ENCODE data around the gene IL16. TPM values are rescaled to one million over a fixed set of nuclear protein-coding genes. Genes with fewer than 3 reads are reported as not detected.

The IL16 gene
- total RNA-seq, 2 donors from 2014 or later: 58.0 to 95.0 TPM

DNA sequence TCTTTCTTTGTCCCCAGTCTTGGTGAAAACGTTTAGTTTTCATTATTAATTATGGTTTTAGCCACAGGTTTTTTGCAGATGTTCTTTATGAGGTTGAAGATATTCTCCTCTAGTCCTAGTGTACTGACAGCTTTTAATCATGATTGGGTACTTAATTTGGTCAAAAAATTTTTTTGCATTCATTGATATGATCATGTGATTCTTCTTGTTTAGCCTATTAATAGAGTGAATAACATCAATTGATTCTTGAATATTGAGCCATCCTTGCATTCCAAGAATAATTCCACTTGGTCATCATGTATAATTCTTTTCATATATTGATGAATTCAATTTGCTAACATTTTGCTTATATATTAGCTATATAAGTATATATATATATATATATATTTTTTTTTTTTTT is 46.1 kb downstream of the IL16 start:
- no peak overlapping the region for H3K27ac Mint-ChIP-seq
- no peaks in the 10 kb centered on the region for H3K4me1 Mint-ChIP-seq
- no peak for ATAC-seq (replicated peaks)
- peaks cover 19% of the 10 kb centered on the region for H3K9me3 Mint-ChIP-seq
- no peaks in the 10 kb centered on the region for H3K27me3 Mint-ChIP-seq
- H3K36me3 Mint-ChIP-seq (ENCODE audit: low read depth): no peaks in the 10 kb centered on the region
- no peak overlapping the region for H3K4me3 Mint-ChIP-seq

DNA sequence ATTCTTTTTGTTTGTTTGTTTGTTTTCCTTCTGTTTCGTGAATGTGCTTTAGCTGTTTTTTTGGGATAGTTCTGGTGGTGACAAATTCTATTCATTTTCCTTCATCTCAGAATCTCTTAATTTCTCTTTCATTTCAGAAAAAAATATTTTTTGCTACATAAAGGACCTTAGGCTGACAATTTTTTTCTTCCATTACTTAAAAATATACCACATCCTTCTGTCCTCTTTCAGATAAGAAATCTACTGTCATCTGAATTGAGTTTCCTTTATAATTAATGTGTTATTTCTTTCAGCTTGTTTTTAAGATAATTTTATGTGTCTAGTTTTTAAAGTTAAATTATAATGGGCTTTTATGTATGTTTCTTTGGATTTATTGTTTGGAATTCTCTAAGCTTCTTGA is 47.6 kb downstream of the IL16 start:
- H3K27ac Mint-ChIP-seq: no peak overlapping the region
- no peaks in the 10 kb centered on the region for H3K4me1 Mint-ChIP-seq
- H3K27me3 Mint-ChIP-seq: peaks cover 3% of the 10 kb centered on the region
- no peak for ATAC-seq (replicated peaks)
- H3K4me3 Mint-ChIP-seq: no peak overlapping the region
- H3K36me3 Mint-ChIP-seq (ENCODE audit: low read depth): no peaks in the 10 kb centered on the region
- H3K9me3 Mint-ChIP-seq: peaks cover 19% of the 10 kb centered on the region

DNA sequence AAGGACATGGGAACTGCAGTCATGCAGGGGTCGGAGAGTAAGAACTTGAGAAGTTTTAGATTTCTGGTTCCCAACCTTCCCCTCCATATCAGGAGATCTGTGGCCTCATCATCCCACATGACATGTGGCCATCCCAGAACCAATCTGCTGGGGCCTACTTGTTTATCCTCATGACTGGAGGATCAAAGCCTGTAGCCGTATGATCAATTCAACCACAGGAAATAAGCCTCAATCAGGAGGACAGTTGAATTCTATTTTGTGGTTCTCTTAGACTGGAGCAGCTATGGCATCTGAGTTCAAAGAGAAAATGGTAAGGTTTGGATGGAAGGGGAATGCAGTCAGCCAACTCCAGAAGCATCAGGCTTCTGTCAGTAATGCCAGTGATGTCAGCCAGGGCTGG is 57.2 kb downstream of the IL16 start:
- no peak for ATAC-seq (replicated peaks)
- H3K4me3 Mint-ChIP-seq: no peak overlapping the region
- H3K4me1 Mint-ChIP-seq: no peaks in the 10 kb centered on the region
- H3K9me3 Mint-ChIP-seq: no peaks in the 10 kb centered on the region
- peaks cover 44% of the 10 kb centered on the region for H3K27me3 Mint-ChIP-seq
- no peak overlapping the region for H3K27ac Mint-ChIP-seq
- no peaks in the 10 kb centered on the region for H3K36me3 Mint-ChIP-seq (ENCODE audit: low read depth)

- H3K27ac Mint-ChIP-seq: no peak overlapping the region
- H3K4me1 Mint-ChIP-seq: no peaks in the 10 kb centered on the region
- H3K4me3 Mint-ChIP-seq: no peak overlapping the region
- H3K36me3 Mint-ChIP-seq (ENCODE audit: low read depth): no peaks in the 10 kb centered on the region
- ATAC-seq (replicated peaks): no peak
- no peaks in the 10 kb centered on the region for H3K9me3 Mint-ChIP-seq
- peaks cover 48% of the 10 kb centered on the region for H3K27me3 Mint-ChIP-seq
Observed at GRCh38 chr15:81254277-81254915, 57.7 kb downstream of the IL16 start.

DNA sequence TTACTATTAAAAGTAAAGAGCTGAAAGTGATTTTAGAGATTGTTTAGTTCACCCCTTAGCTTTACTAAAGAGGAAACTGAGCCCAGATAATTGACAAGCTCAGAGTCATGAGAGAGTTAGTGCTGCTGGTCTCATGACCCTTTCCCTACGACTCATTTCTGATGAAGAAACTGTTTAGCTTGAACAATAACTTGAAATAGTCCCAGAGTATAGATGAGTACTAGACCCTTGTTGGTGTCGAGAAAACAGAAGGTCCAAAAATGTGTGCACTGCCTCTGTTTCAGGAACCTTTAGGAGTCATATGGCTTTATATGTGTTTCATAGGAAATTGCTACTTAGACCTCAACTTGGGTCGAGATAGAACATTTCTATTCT is 58.2 kb downstream of the IL16 start:
- Mint-ChIP-seq H3K36me3 (ENCODE audit: low read depth) (no peaks in the 10 kb centered on the region), H3K27me3 (peaks cover 48% of the 10 kb centered on the region), H3K9me3 (no peaks in the 10 kb centered on the region), H3K27ac (no peak overlapping the region), H3K4me1 (no peaks in the 10 kb centered on the region), H3K4me3 (no peak overlapping the region)
- no peak for ATAC-seq (replicated peaks)

DNA sequence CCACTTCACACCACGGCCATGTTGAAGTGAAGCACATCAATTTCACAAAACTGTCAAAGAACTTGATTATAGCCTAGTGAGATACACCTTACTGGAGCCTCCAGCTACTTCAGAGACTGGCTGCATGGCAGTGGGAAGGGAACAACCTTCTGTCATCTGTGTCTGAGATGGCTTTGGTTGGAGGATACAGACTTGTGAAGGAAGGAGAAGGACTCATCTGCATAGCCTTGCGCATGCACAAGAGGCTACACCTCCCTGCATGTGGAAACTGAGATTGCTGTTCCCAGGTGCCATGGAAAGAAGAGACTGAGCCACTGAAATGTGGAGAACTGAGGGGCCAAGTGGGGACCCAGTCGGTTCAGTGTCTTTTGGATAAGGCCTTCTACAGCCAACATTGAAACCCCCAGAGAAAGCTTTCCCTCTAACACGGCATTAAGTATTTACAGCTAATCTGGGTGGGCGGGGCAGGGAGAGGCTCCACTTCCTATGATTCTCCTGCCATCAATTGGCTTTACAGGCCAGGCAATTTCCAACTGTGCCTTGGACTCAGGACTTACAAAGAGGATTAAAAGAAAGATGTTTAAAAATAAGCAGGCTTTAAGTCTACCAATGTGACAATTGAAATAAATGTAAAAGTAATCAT is 58.8 kb downstream of the IL16 start:
- no peak overlapping the region for H3K4me3 Mint-ChIP-seq
- ATAC-seq (replicated peaks): no peak
- no peaks in the 10 kb centered on the region for H3K9me3 Mint-ChIP-seq
- H3K4me1 Mint-ChIP-seq: no peaks in the 10 kb centered on the region
- H3K36me3 Mint-ChIP-seq (ENCODE audit: low read depth): no peaks in the 10 kb centered on the region
- peaks cover 45% of the 10 kb centered on the region for H3K27me3 Mint-ChIP-seq
- no peak overlapping the region for H3K27ac Mint-ChIP-seq

DNA sequence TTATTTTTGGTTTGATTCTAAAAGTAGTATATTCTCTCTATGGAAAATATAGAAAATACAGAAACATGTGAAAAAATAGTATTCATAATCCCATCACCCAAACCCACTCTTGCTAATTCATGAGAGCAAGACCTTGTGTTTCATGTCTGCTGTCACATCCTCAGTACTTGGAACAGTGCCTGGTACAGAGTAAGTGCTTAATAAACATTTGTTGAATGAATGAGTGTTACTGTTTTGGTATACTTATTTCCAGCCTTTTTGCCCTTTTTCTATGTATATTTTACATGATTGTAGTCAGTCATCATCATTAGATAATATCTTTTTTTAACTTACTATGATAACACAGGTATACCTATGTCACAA is 59.3 kb downstream of the IL16 start:
- Mint-ChIP-seq H3K36me3 (ENCODE audit: low read depth) (no peaks in the 10 kb centered on the region), H3K27me3 (peaks cover 42% of the 10 kb centered on the region), H3K9me3 (no peaks in the 10 kb centered on the region), H3K4me3 (no peak overlapping the region), H3K4me1 (no peaks in the 10 kb centered on the region), H3K27ac (no peak overlapping the region)
- ATAC-seq (replicated peaks): no peak

DNA sequence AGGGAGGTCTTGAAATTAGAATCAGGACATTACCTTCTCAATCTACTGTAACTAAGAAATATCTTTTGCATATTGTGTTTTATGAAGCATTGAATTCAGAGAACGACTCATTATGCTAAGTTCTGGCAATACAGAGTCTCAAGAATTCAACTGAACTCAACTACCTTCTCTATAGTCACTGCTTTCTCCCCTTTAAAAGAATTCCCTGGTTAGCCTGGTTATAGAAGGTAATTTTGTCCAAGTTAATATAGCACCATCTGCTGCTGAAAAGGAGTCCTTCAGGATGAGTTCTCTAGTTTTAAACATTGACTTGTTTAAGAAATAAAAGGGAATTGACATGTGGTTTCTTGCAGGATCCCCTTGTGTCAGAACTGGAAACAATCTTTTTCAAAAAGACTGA is 60.2 kb downstream of the IL16 start:
- no peaks in the 10 kb centered on the region for H3K9me3 Mint-ChIP-seq
- no peaks in the 10 kb centered on the region for H3K4me1 Mint-ChIP-seq
- no peak overlapping the region for H3K4me3 Mint-ChIP-seq
- peaks cover 35% of the 10 kb centered on the region for H3K27me3 Mint-ChIP-seq
- no peaks in the 10 kb centered on the region for H3K36me3 Mint-ChIP-seq (ENCODE audit: low read depth)
- no peak for ATAC-seq (replicated peaks)
- H3K27ac Mint-ChIP-seq: no peak overlapping the region

DNA sequence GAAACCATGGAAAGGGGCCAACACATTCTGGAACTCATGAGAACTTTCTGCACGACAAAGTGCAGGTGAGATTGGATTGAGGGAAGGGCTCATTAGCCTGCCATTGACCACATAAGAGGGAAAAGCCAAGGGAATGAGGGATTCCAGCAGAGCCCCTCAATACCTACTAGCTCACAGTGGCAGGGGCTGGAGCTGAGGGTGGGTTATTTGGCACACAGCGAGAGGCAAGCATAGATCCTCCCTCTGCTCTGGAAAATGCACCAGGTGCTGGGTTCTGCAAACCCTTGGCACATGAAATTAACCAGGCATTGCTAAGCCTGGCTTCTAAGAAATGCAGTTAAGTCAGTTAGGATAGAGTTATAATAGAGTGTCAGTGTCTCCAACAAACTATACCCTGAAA is 60.8 kb downstream of the IL16 start:
- no peak for ATAC-seq (replicated peaks)
- no peak overlapping the region for H3K27ac Mint-ChIP-seq
- H3K4me3 Mint-ChIP-seq: no peak overlapping the region
- peaks cover 30% of the 10 kb centered on the region for H3K27me3 Mint-ChIP-seq
- no peaks in the 10 kb centered on the region for H3K36me3 Mint-ChIP-seq (ENCODE audit: low read depth)
- no peaks in the 10 kb centered on the region for H3K4me1 Mint-ChIP-seq
- no peaks in the 10 kb centered on the region for H3K9me3 Mint-ChIP-seq

GRCh38 chr15:81258455-81258854 is 61.8 kb downstream of the IL16 start:
- Mint-ChIP-seq H3K36me3 (ENCODE audit: low read depth) (no peaks in the 10 kb centered on the region), H3K9me3 (no peaks in the 10 kb centered on the region), H3K4me1 (no peaks in the 10 kb centered on the region), H3K27me3 (peaks cover 23% of the 10 kb centered on the region), H3K27ac (no peak overlapping the region), H3K4me3 (no peak overlapping the region)
- no peak for ATAC-seq (replicated peaks)

- no peak for ATAC-seq (replicated peaks)
- Mint-ChIP-seq H3K9me3 (no peaks in the 10 kb centered on the region), H3K4me3 (no peak overlapping the region), H3K27me3 (peaks cover 24% of the 10 kb centered on the region), H3K36me3 (ENCODE audit: low read depth) (no peaks in the 10 kb centered on the region), H3K4me1 (no peaks in the 10 kb centered on the region), H3K27ac (no peak overlapping the region)
Observed at GRCh38 chr15:81259760-81260298, 63.1 kb downstream of the IL16 start.

DNA sequence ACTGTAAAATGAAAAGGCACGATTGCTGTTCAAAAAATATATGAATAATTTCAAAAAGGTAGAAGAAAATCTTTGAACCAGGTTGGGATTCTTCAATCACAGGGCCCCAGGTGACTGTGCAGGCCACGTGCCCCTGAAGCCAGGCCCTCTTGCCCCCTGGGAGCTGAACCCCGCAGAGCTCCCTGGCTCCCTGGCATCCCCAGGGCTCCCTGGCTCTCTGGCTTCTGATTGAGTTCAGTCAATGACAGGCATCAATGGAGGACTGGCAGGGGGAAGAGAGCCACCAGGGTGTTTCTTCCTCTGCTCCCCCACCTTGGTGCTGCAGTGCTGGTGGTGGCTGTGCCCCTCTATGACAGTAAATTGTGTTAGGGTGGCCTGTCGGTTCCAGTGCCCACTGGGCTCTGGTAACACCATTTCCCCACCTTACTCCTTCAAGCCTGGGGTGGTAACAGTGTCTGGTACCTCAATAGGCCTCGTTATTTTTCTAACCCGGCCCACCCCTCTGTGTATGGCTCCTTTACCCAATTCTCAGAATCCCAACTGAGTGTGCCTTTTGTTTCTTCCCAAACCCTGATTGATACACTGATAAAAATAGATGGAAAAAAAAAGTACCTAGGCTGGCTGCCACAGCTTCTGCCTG is 64.6 kb downstream of the IL16 start:
- no peaks in the 10 kb centered on the region for H3K36me3 Mint-ChIP-seq (ENCODE audit: low read depth)
- ATAC-seq (replicated peaks): no peak
- H3K9me3 Mint-ChIP-seq: no peaks in the 10 kb centered on the region
- no peak overlapping the region for H3K27ac Mint-ChIP-seq
- H3K4me3 Mint-ChIP-seq: no peak overlapping the region
- H3K27me3 Mint-ChIP-seq: peaks cover 29% of the 10 kb centered on the region
- peaks cover 7% of the 10 kb centered on the region for H3K4me1 Mint-ChIP-seq

GRCh38 chr15:81263477-81263876 is 66.8 kb downstream of the IL16 start:
- no peak overlapping the region for H3K27ac Mint-ChIP-seq
- H3K4me1 Mint-ChIP-seq: peaks cover 11% of the 10 kb centered on the region
- no peaks in the 10 kb centered on the region for H3K9me3 Mint-ChIP-seq
- no peak for ATAC-seq (replicated peaks)
- no peak overlapping the region for H3K4me3 Mint-ChIP-seq
- peaks cover 17% of the 10 kb centered on the region for H3K27me3 Mint-ChIP-seq
- no peaks in the 10 kb centered on the region for H3K36me3 Mint-ChIP-seq (ENCODE audit: low read depth)

GRCh38 chr15:81264072-81264857 is 67.6 kb downstream of the IL16 start:
- H3K36me3 Mint-ChIP-seq (ENCODE audit: low read depth): no peaks in the 10 kb centered on the region
- no peak overlapping the region for H3K4me3 Mint-ChIP-seq
- H3K9me3 Mint-ChIP-seq: no peaks in the 10 kb centered on the region
- H3K27ac Mint-ChIP-seq: no peak overlapping the region
- peaks cover 13% of the 10 kb centered on the region for H3K27me3 Mint-ChIP-seq
- H3K4me1 Mint-ChIP-seq: peaks cover 11% of the 10 kb centered on the region
- no peak for ATAC-seq (replicated peaks)

All from activated T-helper 17 cell treated with anti-CD3 and anti-CD28 coated beads, Interleukin-2, amount 50 U/mL, for 72 hours (primary cell).